ENCODE results near the gene ATG9B.

ATG9B gene

GRCh38 chr7:150986556-150986955 lies 37.7 kb downstream of the ATG9B start:
- Histone ChIP-seq H3K4me3 (ENCODE audit: low read depth, low read length) (no peak overlapping the region), H3K27ac (no peak overlapping the region), H3K9me3 (ENCODE audit: severe bottlenecking) (peaks cover 13% of the 10 kb centered on the region), H3K27me3 (ENCODE audit: insufficient read depth, low read depth, severe bottlenecking) (no peaks in the 10 kb centered on the region), H3K36me3 (no peaks in the 10 kb centered on the region)
- no peak for DNase-seq
- no peak for TF ChIP-seq CTCF (IDR thresholded peaks at IDR 0.05; ENCODE audit: low read depth, low read length)

- TF ChIP-seq CTCF (IDR thresholded peaks at IDR 0.05; ENCODE audit: low read depth, low read length): peak; percentile 91
- Histone ChIP-seq H3K27me3 (ENCODE audit: insufficient read depth, low read depth, severe bottlenecking) (no peaks in the 10 kb centered on the region), H3K9me3 (ENCODE audit: severe bottlenecking) (peaks cover 10% of the 10 kb centered on the region), H3K4me3 (ENCODE audit: low read depth, low read length) (no peak overlapping the region), H3K27ac (peak overlapping the region; percentile 35; the same call in 1 of the 2 replicates), H3K36me3 (no peaks in the 10 kb centered on the region)
- DNase-seq: peak; percentile 82
Observed at GRCh38 chr7:150986099-150986512, 38.2 kb downstream of the ATG9B start.

- no peaks in the 10 kb centered on the region for H3K9me3 ChIP-seq (ENCODE audit: severe bottlenecking)
- H3K36me3 ChIP-seq: no peaks in the 10 kb centered on the region
- H3K27ac ChIP-seq: no peak overlapping the region
- no peaks in the 10 kb centered on the region for H3K27me3 ChIP-seq (ENCODE audit: insufficient read depth, low read depth, severe bottlenecking)
- no peak for TF ChIP-seq CTCF (IDR thresholded peaks at IDR 0.05; ENCODE audit: low read depth, low read length)
- H3K4me3 ChIP-seq (ENCODE audit: low read depth, low read length): no peak overlapping the region
- DNase-seq: no peak
Observed at GRCh38 chr7:150983893-150984368, 40.4 kb downstream of the ATG9B start.

DNA sequence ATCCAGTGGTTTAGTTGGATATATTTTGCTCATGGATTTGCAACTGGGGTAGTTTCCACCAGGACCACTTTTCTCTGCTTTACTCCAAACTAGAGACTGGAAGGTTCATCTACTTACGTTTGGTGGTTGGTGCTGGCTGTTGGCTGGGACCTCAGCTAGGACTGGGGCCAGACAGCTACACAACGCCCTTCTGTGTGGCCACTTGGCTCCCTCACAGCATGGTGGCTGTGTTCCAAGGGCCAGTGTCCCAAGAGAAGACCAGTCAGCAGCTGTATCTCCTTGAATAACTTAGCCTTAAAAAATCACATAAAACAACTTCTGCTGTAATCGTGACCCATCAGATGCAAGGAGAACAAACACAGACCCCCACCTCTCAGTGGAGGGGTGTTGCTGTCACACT lies 41.9 kb downstream of the ATG9B start:
- H3K4me3 ChIP-seq (ENCODE audit: low read depth, low read length): no peak overlapping the region
- no peaks in the 10 kb centered on the region for H3K9me3 ChIP-seq (ENCODE audit: severe bottlenecking)
- no peaks in the 10 kb centered on the region for H3K27me3 ChIP-seq (ENCODE audit: insufficient read depth, low read depth, severe bottlenecking)
- TF ChIP-seq CTCF (IDR thresholded peaks at IDR 0.05; ENCODE audit: low read depth, low read length): no peak
- DNase-seq: no peak
- no peaks in the 10 kb centered on the region for H3K36me3 ChIP-seq
- H3K27ac ChIP-seq: no peak overlapping the region

- Histone ChIP-seq H3K36me3 (no peaks in the 10 kb centered on the region), H3K27me3 (ENCODE audit: insufficient read depth, low read depth, severe bottlenecking) (no peaks in the 10 kb centered on the region), H3K9me3 (ENCODE audit: severe bottlenecking) (no peaks in the 10 kb centered on the region), H3K27ac (peak overlapping the region; percentile 8), H3K4me3 (ENCODE audit: low read depth, low read length) (no peak overlapping the region)
- no peak for TF ChIP-seq CTCF (IDR thresholded peaks at IDR 0.05; ENCODE audit: low read depth, low read length)
- no peak for DNase-seq
Observed at GRCh38 chr7:150981644-150982043, 42.6 kb downstream of the ATG9B start.

DNA sequence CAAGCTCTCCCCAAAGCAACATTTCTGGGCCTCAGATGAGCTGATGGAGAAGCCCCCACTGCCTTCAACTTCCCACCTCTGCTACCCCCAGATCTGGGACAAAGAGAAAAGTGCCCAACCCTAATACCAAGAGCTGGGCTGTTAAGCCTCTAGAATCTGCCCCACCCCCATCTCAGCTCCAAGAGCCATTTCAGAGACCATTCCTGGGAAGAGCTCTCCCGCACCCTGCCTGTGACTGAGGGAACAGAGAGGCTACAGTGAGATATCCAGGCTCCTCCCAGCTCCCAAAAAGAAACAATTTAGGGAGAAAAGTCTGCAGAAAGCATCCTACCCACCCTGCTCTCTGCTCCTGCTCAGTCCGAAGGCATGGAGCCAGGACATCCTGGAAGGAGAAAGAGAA lies 43.6 kb downstream of the ATG9B start:
- H3K27me3 ChIP-seq (ENCODE audit: insufficient read depth, low read depth, severe bottlenecking): no peaks in the 10 kb centered on the region
- no peaks in the 10 kb centered on the region for H3K9me3 ChIP-seq (ENCODE audit: severe bottlenecking)
- peak; percentile 58 for TF ChIP-seq CTCF (IDR thresholded peaks at IDR 0.05; ENCODE audit: low read depth, low read length)
- H3K4me3 ChIP-seq (ENCODE audit: low read depth, low read length): no peak overlapping the region
- peak; percentile 85 for DNase-seq
- peak overlapping the region; percentile 98 for H3K27ac ChIP-seq
- H3K36me3 ChIP-seq: no peaks in the 10 kb centered on the region

All from WERI-Rb-1 (cell line).